HG03469 (cell line): ENCODE measurements around the gene NKAIN2.

Experiments
- ATAC-seq: cut with Tn5 transposase; IDR thresholded peaks from one replicate; pipeline ENCODE4 v1.9.1; 2021; ENCODE audit warnings: mild to moderate bottlenecking, moderate library complexity, moderate number of reproducible peaks; ENCODE audit not compliant: unreplicated experiment

NKAIN2 gene

DNA sequence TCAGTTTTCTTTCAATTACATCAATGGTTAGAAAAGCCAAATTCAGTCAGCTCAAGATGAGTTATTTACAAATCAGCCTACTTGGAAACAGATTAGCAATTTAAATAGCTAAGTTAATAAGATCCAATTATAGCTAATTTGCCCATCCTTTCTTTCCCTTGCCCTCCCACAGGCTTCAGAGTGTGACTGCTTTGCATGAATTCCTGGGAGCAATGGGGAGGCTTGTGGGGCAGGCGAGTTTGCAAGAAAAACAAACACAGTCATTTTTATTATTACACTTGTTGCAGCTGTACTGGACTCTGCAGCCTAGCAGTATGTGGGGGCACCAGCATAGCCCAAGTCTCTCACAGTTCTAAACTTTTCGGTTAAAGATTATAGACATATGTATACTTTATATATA is 219.0 kb downstream of the NKAIN2 start:
- no peak for ATAC-seq

DNA sequence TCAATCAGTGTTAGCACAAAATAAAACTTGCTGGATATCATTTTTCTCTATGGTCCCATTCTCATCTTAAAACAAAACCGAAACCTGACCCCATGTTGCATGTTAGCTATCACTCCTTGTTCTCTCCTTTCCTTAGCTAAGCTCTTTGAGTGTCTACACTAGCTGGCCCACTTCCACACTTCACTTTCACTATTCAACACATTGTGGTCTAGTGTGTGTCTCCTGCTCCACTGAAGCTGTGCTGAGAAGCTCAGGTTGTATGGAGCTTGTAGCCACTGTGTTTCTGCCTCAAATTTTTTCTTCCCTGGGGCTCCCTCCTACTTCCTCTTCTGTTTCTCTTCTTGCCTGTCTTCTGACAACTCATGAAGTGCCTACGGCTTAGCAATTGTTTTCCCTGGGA is 223.0 kb downstream of the NKAIN2 start:
- no peak for ATAC-seq

DNA sequence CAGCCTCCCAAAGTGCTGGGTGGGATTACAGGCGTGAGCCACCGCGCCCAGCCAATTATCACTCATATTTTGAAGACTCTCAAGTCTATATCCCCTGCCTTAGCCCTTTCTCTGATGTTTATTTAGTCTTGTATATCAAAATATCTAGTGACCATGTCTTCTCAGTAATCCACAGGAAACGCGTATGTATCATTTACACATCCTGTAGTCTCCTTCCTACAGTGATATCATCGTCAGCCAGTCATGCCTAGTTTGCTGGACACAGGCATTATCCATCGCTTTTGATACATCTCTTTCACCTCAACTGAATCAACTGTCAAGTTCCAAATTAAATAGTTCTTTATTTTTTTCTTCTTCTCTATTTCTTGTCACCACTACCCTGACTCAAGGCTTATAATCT is 223.7 kb downstream of the NKAIN2 start:
- no peak for ATAC-seq

DNA sequence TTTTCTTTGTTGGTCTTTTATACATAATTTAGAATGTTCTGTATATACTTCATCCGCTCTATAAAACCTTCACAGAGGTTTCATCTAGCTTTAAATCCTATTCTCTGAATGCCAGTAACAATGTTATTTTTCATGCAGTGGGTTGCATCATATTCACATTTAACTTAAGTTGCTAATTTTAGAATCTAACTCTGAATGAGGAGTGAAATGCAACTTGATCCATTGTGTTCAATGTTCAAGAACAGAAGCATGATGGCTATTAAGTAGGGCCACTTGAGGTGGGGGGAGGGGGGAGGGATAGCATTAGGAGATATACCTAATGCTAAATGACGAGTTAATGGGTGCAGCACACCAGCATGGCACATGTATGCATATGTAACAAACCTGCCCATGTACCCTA is 224.5 kb downstream of the NKAIN2 start:
- no peak for ATAC-seq

DNA sequence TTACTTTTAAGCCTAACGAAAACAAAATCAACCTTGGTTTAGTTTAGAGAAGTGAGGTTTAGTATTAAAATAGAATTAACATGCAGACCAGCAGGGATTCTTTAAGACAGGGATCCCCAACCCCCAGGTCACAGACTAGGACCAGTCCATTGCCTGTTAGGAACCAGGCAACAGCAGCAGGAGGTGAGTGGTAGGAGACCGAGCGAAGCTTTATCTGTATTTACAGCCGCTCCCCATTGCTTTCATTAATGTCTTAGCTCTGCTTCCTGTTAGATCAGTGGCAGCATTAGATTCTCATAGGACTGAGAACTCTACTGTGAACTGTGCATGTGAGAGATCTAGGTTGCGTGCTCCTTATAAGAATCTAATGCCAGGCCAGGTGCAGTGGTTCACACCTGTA is 225.9 kb downstream of the NKAIN2 start:
- ATAC-seq, result no peak

DNA sequence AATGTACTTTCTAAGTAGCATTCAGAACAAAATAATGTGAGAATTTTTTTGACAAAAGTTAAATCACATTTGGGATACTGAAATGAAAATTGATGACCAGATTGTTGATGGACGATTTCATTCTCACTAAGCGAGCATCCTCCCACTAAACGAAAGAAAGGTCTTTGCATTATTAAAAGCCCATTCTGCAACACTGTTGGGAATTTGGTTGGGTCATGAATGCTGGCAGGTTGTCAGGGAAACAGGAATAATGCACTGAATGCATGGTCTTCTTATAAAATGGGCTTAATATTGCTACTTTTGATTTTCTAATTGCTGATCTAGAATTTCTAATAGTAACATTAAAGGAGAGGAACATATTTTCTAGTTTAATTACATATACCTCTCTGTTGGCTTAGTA is 229.8 kb downstream of the NKAIN2 start:
- ATAC-seq, result no peak

DNA sequence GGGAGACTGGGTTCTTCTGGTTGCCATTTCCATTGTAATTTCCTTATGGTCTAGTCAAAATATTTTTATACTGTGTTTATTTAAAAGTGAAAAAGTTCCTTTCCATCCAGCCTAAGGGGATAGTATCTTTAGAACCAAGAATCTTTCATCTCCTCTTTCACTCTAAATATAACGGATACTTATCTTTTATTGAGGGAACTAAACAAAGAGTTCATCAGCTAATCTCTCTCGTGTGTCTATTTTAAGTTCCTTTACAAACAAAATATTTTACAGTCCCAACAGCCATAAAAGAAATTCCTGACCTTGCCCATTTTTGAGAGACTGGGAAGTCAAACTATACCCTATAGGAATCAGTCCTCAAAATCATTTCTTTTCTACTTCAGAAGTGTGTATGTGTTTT is 232.7 kb downstream of the NKAIN2 start:
- ATAC-seq, result no peak

DNA sequence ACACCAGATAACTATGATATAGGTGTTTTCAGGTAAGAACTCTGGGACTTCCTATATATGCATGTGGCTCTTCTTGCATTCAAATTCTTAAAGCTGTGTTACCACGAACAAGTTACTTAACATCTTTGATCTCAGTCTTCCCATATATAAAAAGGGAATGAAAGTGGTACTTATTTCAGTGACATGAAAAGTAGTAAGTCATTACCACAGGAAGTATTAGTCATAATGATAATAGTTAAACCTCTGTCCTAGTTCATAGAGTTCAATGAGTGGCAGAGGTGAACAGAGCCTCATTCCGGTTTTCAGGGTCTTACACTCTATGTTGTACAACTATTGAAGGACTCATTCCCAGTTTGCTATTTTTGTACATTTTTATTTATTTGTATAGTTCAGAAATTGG is 237.0 kb downstream of the NKAIN2 start:
- ATAC-seq, result peak; percentile 94

DNA sequence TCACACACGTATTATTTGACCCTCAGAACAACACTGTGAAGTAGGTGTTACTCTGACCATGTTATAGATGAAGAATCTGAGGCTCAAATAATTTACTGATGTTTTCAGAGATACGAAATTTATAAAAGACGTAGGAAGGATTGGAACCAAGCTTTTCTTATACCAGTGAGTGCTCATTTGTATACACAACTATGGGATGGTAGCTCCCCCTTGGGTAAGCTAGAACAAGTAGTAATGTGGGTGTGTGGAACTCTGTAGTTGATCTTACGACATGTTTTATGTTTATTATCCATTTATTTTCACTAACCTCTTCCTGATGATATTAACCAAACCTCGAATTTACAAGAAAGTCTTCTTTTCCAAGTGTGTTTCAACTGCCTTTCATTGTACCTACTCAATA is 248.5 kb downstream of the NKAIN2 start:
- no peak for ATAC-seq

DNA sequence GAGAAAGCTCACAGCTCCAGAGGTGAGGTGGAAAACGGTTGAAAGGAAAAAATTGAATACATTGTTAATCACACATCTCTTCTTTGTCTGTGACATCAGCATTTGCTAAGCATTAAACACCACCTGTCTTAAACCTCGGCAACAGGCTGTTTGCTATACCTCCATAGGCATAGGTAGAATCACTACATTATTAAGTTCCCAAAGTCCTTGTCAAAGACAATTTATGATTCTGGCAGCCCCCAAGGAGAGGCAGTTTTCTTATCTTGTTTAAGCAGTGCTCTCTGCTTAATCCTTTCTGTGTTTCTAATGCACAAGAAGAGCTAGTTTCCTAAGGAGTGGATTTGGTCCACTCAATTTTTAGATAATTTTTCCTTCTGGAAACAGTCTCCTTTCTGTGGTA is 249.7 kb downstream of the NKAIN2 start:
- no peak for ATAC-seq

DNA sequence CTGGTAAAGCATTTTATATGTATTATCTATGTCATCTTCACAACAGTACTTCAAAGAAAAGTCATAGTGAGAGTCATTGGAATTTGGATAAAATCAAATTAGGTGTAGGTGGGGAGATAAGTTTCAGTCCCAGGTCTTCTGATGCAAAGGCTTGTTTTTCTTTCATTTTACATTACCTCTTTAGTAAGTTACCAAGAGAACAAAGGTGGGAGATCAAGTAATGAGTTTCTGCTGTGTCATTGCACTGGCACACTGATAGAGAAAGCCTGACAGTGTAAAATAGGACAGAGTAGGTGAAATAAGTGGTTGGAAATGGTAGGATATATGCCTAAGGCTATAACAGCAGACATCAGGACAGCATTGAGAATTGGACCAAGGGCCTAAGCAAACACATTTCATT is 250.4 kb downstream of the NKAIN2 start:
- no peak for ATAC-seq

DNA sequence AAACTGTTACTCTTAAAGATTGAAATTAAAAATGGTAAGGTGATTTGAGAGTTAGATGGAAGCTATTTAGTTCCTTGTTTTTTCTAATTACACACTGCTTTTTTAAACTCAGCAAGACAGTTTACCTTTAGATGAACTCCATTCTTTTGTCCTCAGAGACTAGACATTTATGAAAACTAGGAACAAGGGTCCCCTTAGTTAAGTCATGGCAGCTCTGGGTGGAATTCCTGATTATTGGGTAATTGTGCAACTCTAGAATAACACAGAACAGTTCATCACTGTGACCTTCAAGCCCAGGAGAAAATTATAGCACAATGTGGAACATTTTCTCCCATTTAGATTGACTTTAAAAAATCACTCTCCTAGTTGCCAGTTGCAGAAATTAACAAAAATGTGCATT is 251.7 kb downstream of the NKAIN2 start:
- ATAC-seq, result no peak

DNA sequence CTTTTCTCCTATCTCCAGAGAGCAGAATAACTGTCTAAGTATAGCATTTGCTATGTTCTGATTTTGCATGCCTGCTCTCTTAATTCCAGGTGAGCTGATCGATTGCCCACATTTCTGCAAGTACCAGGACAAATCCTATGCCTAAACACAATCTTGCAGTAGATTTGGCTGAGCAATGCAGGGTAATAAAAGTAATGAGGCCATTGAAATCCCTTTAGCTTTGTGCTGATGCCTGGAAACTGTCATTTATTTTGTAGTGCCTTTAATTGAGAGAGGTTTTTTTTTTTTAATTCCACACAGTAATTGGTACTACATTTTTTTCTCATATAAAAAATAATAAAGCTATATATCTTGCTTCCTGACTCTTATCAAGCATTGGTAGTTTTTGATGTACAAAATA is 252.3 kb downstream of the NKAIN2 start:
- no peak for ATAC-seq

DNA sequence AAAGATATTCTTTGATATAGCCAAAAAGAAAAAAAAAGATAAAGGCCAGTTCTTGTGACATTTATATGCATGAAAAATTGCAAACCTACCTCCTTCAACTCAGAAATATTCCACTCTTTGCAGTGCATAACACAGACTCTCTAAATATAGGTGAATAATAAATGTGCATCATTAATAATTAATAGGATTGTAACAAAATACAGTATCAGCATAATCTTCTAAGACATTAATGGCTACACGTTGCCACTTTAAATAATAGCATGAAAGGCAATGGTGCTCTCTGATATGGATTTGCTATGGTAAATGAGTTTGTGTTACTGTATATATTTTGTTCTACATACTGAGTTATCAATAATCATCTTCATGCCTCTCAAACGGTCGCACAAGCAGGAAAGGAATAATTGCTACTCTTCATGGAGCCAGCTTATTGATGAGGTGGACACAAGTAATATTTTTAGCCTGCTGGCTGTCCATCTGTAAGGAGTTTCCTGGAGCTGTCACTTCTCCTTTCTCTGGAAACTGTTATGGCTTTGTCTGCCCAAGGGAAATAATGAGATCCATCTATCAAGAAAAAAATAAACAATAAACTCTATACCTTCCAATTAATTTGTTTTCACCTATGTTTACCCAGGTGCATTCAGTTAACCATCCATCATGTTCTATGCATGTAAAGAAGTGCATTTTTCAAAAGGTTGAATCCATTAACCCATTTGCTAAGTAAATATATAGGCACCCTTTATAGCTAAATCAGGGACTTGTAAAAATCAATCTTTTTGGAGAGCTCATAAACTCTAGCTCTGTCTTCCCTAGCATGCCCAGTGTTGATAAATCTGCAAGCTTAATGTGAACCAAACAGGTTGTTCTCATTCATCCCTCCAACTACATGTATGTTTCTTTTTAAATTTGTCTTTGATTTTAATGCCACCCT is 253.0 kb downstream of the NKAIN2 start:
- ATAC-seq, result no peak

DNA sequence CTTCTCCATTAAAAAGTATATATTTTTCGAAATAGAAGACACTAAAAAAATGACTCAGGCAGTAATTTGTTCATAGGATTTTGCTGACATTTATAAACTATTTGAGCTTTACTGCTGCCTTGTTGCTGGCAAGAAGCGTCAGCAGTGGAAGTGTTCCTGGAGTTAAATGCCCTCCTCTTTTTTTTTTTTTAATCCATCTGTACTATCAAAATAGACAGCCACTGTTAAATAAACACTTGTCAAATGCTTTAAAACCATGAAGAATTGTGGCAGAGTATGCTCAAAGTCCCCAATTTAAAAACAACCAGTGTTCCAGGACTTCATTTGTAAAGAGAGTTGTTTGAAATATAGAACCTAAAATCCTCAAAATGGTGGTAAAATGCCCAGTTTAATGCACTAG is 253.8 kb downstream of the NKAIN2 start:
- no peak for ATAC-seq

DNA sequence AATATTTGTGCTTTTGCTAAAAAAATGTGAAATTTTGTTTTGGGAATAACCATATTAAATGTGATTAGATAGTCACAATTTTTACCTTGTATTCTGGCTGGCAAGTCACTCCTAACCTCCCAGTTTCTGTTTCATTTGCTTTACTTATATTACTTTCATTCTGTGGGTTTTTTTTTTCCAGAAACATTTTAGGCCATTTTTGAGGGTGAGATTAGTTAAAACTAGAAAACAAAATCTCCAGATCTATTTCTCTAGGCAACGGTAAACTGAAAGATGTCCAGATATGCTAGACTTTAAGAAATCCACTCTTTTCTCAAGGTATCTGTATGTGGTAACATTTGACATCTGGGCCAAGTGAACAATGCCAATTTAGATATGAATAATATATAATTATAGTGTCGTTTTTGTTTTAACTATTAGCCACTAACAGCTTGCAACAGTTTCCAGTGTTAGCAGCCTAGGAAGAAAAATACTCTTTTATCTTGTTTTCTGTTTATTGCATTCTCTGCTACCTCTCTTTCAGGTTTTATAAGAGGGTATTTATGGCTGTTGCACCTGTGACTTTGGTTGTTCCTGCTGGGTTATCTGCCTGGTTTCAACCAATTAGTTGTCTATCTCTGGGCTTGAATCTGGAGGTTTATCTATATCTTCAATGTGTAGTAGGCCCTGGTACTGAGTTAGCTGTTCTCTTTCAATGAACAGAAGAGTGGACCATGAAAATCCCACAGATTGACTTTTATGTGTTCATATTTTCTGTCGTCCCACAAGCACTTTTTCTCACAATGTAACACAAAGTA is 260.9 kb downstream of the NKAIN2 start:
- no peak for ATAC-seq

DNA sequence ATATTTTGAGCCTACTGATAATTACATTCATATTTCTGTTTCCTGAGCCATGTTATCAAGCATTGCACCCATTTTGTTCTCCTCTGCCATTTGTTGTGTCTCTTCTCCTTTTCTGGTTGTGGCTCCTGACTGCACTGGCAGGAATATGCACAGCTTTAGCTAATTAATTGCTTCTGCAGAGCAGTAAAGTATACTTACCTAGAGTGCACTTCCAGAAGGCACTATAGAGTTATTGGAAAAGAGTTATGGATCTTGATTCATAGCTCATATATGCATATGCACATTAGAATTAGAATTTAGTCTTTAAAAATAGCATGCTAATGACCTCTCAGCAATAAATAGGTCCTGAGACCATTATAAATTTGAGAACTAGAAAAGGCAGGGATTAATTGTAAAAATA is 262.6 kb downstream of the NKAIN2 start:
- no peak for ATAC-seq

DNA sequence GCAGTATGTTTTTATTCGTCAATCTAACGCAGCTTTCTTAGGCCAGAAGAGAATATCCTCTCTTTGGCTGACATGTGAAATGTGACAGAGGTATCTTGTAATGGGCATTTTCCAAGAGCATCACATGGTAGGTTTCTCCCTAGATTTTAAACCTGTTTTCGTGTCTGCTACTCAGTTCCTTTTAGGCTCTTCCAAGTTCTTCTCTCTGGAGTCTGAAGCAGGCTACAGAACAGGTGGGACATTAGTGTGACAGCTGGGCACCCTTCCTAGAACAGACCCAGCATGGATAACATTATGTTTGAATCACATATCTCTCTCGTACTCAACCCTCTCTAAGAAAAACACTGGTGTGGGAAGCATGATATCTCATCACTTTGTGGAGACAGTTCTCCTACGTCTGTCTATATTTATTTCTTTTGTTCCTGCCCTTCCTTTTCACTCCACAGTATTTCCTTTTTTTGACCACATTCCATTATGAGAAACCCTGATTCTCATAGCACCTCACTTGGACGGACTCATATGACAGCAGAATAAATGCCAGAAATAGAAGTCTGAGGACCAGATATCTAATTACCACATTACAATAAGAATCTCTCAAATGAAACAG is 263.4 kb downstream of the NKAIN2 start:
- ATAC-seq, result no peak

DNA sequence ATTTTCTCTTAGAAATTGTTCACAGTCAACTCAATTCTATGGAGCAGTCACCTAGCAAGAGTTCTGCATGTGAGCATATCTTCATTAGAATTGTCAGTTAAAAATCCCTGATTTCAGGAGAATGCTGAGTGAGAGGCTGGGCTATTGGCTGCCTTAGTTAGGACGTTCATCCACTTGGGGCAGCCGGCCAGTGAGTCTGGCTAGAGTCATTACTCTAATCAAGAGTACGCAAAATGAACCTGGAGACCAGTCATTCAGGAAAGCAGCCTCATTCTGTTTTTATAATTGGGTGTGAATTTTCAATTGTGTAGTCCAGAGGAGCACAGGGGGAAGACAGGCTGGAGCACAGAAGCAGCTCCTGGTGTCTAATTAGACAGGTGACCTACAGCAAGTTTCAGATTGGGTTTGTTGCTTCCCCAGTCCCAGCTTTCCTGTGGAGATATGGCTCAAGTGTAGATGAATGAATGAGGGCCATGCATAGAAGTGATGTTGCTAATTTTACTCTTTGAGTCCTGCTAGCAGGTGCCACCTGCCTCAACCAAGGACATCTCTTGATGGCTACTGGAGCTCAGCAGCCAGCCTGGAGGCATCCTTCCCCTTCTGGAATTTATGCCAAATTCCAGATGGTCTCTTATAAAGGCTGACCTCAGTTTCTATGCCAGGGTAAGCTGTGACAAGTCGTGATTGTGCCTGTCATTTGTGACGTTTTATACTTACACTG is 265.7 kb downstream of the NKAIN2 start:
- ATAC-seq, result no peak

DNA sequence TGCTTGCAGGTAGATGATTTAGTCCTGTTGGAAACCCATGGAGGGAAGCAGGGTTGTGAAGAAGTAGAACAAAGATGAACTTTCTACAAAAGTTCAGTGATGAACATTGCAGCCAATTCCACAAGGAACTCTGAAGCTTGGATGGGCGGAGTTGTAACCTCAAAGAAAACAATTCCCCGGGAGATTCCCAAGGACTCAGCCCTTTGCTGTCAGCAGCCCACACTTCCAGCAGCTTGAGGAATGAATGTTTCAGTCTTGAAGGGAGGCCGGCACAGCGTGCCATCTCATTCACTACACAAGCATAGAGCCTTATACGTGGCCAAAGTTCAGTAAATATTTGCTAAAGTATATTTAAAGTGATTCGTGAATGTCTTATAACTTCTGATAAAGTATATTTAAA is 269.4 kb downstream of the NKAIN2 start:
- no peak for ATAC-seq
